ENCODE results near the gene SGO2.

DNA sequence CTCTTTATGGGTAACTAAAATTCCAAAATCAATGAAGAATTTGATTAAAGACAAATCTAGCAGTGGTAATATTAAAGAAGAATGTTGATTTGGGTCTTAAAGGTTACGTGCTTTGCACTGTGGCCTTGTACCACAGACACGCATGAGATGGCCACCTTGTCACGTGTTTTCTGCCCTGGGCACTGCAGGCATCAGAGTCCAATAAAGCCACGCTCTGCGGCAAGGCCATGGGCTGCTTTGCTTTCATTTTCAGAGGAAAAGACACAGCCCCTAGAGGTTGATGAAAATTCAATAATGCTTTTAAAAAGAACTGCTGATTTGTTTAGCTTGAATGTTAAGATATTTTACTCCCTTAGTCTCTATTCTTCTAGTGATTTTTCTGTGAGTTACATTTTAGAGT, 90.2 kb downstream of the SGO2 start:
- no peak for TF ChIP-seq POLR2A (IDR thresholded peaks at IDR 0.05)
- no peak for TF ChIP-seq CTCF (IDR thresholded peaks at IDR 0.05)
- no peak for TF ChIP-seq POLR2AphosphoS5 (IDR thresholded peaks at IDR 0.05; ENCODE audit: insufficient read depth in 1 of 2, low read depth in 1 of 2)
